Stimulated activated CD8-positive, alpha-beta memory T cell treated with anti-CD3 and anti-CD28 coated beads, Interleukin-7, amount 100 ng/mL, for 4 hours (primary cell): ENCODE data around the gene CX3CR1.
A peak's percentile ranks its signal among the peaks of the same experiment; 100 is the strongest.
"Not testable (repeated sequence)": the region's sequence is repeated elsewhere in the genome, so short reads cannot be mapped to it uniquely, and the experiment has no call there.

Experiments
- DNase-seq, 2 donors: peaks; one replicate each; pipeline ENCODE4 v3.0.0-alpha.2; 2020; ENCODE audit warnings: low read depth in 2 of 2

The CX3CR1 gene

DNA sequence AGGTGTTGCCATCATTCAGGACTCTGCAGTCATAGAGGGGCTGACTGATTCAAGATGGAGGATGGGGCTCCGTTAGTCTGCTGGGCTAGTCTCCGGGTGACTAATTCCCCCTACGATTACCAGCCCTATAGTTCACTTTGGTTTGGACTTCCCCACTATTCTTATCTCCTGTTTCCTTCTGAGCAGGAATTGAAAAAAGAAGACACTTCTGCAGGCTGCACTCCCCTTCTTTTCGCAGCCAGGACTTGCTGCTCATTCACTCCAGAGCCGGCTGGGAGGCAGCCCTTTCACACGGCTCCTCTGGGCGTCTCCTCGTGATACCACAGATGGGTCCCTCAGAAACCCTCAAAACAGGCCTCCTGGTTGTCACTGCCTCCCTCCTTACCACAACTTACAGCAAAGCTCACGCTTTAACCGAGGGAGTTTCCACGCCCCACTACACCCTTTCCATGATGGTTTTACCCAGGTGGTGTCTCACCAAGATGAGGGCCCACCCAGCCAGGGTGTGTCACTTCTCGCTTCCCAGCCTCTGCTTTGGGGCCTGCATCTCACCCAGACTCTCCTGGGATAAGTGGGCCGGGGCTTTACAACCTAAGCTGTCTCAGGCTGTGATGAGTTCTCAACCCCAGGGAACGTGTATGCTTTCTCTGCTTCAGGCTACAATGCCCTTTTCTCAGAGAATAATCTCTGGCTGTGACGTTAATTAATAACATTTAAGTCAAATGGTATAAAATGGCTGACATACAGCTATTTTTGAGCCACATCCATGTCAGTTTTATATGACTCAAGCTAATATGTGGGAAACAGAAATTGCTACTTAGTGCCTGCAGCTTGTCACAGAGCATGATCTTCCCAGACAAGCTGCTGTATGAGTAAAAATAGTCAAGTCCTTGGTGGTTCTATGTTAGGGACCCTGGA, 11.9 kb downstream of the CX3CR1 start:
- peak; percentile 75 to 82 for DNase-seq

DNA sequence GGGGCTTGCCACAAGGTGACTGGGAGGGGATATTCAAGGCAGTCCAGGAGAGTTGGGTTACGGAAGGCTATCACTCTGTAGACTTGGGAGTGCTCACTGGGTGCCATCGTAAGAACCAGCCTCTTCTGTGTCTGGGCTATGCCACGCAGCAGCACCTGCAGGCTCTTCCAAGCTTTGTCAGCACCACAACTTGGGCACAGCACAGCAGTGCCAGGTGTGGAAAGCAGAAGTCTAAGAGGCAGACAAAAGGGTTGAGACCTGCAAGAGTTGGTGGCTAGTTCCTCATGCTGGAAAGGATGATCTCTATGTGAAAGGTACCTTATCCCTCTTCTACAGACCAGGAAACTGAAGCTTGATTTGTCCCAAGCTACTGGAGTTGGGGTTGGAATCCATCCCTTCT, 15.8 kb downstream of the CX3CR1 start:
- no peak for DNase-seq

DNA sequence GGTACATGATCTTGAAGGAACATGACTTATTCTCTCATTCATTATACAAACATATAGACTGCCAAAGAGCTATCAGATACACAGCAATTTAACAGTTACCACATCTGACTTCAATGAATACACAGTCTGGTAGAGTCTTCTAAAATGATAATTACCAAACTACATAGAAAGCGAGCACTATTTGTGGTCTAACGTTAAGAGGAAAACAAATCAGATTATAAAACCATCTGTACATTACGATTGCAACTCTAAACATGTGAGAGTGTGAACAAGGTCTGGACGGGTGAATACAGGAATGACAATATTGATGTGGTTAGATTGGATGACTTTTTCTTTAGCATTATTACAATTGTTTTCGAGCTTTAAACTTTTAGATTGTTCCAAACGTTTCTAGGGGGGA, 16.3 kb downstream of the CX3CR1 start:
- DNase-seq: no peak

DNA sequence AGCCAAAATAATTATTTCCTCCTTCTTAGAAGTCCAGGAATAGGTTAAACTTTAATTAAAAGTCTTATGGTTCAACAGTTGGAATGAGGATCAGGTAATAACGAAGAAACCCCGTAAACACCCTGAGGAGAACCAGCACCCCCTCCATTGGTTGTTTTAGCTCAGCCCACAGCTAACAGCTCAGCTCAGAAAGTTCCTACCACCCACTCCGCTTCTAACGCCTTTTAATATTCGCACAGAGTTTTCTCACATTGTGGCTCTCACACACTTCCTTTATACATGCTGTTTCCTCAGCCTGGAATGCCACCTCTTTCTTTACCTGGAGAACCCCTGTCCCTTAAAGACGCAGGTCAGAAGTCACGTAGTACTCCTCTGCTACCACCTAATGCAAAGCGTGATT, 17.0 kb downstream of the CX3CR1 start:
- no peak for DNase-seq

DNA sequence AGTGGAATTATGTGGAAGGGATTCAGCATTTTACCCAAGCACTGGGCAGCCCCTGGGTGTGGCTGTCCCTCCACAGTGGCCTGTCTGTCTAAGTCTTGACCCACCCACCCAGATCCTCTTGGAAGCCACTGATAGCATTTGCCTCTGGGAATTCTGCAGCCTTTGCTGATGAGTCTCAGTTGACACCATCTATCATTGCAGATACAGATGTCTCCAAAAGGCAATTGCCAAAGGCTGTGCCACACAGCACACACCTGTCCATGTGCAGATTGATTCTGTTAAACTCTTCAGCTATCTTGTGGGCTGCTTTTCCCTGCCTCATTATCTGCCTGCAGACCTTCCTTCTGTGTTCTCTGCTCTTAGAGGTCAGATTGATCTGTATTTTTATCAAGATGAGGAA, 18.1 kb downstream of the CX3CR1 start:
- no peak for DNase-seq

DNA sequence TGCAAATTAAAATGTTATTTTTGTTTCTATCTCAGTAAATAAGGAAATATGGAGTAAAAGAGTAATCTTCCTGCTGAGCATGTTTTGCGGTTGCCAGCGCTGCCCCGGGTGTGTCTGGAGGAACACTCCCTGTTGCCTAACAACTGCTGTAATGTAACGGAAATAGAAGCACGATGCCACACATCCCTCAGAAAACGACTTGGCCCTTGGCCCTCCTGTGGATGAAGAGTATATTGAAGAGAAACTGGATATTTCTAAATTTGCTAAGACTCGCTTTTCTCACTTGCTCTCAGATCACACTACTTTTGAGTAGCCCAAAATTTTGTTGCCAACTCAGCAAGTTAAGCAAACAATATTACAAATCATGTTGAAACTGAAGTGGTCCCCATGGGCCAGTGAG, 18.9 kb downstream of the CX3CR1 start:
- DNase-seq: peak; percentile 14 to 42

DNA sequence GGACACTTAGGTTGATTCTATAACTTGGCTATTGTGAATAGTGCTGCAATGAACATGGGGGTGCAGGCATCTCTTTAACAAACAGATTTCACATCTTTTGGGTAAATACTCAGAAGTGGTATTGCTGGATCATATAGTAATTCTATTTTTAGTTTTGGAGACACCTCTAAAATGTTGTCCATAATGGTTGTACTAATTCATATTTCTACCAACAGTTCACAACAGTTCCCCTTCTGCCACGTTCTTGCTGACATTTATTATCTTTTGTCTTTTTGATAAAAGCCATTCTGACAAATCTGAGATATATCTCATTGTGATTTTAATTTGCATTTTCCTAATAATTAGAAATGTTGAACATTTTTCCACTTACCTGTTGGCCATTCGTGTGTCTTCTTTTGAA, 19.5 kb downstream of the CX3CR1 start:
- DNase-seq: no peak

DNA sequence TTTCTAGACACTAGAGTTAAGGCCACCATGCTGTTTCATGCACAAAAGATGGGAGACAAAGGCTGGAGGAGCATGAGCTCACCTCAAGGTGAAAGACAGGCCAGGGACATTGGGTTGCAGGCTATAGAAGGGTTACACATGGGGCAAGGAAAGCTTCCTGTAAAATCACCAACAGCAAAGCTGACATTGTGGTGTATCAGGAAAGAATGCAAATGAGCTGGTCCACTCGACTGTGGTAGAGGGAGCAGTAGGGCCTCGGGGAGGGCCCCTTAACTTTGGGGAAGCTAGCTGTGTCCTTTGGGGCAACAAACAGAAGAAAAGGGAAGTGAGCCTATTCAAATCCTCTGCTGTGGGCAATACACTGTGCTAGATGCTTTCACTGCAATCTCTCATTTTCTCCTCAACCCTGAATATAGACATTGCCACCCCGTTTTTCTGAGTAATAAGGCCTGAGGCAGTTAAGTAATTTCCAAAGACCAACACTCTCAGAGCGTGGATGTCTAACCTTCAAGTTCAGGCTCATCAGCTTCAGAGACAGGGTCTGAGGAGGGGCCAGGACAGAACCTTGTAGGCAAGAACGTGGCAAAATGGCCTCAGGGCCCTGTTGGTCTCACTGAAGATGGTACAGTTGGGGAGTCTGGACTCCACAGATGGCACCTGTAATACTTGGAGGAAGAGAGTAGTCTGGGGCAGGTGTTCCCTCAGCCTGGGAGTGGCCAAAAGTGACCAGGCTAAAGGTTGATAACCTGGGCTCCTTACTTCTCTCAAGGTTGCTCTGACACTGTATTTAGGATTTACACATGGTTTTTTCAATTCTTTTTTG, 24.1 kb downstream of the CX3CR1 start:
- DNase-seq: no peak

DNA sequence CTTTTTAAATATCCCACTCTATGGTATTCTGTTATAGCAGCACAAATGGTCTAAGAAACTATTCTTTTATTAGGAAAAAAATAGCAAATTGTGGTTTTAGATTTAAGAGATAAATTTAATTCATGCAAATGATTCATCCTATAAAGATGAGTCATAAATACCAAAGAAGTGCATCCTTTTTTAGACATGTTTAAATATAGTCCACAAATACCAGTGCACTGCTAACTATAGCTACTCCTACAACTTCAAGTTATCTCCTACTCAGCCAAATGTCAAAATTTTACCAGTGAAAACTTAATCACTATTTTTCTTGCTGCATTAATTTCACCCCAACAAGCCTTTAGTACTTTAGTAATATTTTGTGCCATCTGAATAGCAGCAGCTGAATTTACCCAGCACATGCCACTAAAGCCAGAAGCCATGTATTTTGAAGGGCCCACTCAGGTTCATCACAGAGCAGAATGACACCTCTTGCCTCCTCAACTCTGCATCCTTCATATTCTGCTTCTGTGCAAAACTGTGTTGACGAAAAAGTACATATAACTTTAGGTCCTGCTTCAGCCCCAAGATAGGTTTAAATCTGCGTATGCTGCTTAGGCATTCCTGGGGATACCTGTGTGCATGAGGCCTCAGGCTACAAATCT, 24.9 kb downstream of the CX3CR1 start:
- DNase-seq: no peak

DNA sequence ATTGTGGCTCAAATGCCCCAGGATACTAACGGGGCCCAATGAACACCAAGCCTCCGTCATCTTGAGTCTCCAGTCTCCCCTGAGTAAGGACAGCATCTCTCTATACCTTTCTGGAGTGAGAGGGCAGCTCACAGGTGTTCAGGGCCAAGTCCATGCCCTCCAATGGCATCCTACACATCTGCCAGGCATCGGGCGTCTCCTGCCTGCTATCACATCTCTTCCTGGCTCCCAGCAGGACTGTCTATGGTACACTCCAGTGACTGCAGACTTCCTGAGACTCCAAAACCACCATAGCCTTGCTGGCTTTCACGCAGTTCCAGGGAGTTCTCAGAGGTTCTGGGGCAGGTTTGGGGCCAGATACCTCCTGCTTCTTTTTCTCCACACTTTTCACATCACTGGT, 28.3 kb downstream of the CX3CR1 start:
- no peak for DNase-seq

DNA sequence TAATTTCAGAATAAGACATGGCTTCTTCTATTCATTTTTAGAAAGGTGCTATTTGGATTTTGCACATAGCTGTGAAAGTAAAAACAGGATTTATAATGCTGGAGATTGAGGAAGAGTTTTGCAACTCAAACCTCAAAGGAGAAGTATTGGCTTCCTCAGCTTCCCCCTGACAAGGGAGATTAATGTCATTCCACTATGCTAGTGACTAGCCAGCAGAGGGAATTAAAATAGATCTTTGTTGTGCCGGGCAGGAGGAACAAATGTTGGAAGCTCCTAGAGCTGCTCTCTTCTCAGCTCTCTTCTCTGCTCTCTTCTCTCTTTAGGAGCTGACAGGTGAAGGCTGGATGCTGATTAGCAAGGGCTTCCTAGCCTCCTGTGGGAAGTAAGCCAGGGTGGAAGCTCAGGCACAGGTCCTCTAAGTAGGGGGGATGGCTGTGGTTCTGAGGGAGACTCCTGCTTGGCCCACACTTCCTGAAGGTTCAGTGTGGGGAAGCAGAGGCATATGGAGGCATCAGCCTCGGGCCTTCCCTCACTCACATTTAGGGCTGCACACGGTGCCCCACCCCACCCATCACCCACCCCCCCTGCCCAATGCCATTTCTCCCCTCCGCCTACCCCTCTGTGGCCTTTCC, 29.6 kb downstream of the CX3CR1 start:
- DNase-seq: no peak

DNA sequence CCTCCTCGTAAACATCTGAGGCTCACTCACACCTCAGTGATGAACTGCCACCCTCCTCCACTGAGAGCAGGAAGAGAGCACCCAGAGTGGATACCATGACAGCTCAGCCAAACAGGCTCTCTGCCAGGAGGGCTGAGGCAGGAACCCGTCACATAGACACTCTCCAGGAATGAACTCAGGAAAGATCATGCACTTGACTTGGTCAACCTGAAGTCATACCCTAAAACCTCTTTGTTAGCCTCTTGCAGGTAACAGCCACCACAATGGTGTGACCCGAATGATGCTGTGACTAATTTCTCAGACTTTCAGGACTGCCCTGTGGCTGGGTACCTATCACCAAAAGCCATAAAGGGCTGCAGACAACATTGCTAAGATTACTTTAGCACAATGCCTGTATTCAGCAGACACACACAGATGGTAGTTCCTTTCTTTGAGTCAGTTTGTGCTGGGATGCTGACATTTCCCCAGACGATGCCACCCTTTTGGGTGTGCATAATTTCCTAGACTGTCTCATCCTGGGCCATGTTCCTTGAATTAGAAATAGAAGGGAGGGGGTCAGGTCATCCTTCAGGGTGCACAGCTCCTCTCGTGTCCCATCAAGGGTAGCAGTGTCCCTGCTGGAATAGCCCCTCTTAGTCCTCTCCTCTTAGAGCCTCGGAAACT, 30.3 kb downstream of the CX3CR1 start:
- DNase-seq: no peak

DNA sequence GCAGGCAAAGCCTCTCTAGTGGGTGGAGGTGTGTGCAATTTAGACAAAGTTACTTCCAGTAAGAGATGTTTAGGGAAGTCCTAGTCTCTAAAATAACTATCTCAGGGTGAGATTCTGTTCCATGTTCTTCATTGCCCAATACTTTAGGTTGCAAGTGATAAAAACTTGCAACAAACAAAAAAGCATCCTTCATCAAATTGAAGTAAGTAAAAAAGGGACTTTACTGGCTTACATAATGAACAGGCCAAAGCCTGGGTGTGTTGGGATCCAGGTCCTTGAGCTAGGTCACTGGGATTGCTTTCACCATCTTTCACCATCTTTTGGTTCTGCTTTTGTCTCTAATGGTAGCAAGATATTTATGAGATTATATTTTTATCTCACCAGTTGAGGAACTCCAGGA, 38.3 kb downstream of the CX3CR1 start:
- DNase-seq: no peak

DNA sequence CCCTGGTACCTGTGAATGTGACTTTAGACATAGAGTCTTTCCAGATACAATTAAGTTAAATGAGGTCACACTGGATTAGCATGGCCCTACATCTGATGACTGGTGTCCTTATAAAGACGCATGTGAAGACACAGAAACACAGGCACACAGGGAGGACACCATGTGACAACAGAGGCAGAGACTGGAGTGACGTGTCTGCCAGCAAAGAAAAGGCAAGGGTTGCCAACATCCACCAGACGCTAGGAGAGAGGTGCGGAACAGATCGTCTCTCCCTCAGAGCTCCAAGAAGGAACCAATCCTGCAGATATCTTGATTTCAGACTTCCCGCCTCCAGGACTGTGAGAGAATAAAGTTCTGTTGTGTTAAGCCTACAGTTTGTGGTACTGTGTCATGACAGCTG, 42.8 kb downstream of the CX3CR1 start:
- DNase-seq: no peak

DNA sequence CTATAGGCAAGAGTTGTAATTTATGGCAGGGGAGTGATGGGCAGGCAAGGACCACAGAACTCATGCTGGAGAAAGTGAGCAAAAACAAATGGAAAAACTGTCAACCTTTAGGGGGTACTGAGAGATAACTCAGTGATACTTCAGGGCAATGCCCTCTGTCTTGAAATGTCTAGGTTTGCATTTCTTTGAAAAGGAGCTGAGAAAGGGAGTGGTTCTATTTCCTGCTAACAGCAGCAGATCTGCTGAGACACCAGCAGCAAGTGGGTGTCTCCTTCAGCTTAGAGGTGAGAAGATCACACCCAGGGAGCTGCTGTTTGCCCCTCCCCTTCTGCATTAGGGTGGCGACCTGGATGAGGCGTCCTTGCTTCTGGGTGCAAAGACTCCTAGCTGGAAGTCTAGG, 45.2 kb downstream of the CX3CR1 start:
- peak; percentile 13 to 40 for DNase-seq

DNA sequence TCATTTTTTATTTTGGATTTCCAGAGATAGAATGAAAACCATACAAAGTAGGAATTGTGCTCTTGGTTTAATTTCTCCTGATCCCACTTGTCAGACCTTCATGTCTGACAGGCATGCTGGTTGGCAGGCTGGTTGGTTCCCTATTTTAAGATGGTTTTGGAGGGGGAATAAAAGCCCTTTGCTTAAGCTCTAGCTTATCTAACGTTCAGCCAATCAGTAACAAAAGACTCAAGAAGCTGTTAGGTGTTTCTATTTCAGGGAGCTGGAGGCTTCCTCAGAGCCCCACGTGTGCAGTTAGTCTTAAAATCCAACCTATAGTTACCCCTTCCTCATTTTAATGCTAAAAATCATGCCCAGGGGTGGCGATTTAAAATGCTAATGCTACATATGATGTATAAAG, 47.0 kb downstream of the CX3CR1 start:
- DNase-seq: no peak

DNA sequence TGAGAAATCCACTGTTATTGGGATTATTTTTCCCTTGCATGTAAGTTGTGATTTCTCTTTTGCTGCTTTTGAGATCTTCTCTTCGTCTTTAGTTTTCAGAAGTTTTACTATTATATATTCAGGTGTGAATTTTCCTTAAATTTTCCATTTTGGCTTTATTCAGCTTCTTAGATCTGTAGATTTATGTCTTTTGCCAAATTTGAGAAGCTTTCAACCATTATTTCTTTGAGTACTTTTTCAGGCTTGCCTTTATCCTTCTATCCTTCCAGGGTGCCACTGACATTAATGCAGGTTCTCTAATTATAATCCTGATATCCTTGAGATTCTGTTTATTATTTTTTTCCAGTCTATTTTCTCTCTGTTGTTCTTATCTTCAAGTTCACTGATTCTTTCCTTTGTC, 49.4 kb downstream of the CX3CR1 start:
- no peak for DNase-seq

DNA sequence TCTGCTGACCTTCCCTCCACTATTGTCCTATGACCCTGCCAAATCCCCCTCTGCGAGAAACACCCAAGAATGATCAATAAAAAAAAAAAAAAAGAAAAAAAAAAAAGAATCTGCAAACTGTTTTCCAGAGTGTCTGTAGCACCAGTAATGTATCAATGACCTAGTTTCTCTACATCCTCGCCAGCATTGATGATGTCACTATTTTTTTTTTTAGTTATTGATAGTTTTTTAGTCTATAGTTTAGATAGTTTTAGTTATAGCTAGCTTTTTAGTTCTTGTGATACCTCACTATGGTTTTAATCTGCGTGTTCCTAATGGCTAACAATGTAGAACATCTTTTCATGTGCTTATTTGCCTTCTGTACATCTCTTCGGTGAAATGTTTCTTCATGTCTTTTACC, 51.3 kb downstream of the CX3CR1 start:
- DNase-seq: no peak

DNA sequence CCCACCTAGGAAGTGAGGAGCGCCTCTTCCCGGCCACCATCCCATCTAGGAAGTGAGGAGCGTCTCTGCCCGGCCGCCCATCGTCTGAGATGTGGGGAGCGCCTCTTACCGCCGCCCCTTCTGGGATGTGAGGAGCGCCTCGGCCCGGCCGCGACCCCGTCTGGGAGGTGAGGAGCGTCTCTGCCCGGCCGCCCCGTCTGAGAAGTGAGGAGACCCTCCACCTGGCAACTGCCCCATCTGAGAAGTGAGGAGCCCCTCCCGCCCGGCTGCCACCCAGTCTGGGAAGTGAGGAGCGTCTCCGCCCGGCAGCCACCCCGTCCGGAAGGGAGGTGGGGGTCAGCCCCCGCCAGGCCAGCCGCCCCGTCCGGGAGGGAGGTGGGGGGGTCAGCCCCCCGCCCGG, 52.2 kb downstream of the CX3CR1 start:
- DNase-seq: not testable (repeated sequence)

DNA sequence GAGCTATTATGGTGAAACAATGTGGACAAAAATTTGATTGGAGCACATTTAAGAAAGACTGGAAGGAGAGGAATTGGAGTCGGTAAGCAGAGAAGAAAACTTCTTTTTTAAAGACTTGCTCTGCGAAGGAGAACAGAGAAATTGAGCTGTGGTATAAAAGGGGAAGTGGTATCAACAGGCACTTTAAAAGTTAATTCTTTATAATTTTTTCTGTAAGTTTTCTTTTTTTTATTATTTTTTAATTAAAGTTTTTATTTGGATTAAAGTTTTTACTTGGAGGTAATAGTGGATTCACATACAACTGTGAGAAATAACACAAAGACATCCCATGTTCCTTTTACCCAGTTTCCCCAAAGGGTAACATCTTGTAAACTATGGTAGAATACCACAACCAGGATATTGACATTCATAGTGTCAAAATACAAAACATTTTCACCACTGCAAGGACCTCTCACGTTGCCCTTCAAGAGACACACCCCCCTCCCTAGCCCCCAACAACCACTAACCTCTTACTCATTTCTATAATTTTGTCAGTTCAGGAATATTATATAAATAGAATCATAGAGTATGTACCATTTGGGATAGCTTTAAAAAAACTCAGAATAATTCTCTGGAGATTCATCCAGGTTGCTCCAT, 53.6 kb downstream of the CX3CR1 start:
- no peak for DNase-seq

DNA sequence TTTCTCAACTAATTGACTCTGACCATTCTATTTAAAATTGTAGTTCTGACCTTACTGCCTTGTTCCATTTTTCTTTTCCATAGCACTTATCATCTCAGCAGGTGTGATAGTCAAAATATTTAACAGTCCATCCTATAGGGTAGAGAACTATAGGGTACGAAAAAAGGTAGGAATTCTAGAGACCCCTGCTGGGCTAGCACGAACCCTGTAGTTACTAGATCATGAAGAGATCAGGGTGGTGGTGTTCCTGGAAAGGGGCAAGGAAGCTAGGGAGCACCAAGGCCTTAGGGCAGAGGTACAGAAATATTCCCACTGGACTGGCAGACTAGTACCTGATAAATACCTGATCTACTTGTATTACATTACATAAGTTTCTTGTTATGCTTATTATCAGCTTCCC, 55.5 kb downstream of the CX3CR1 start:
- DNase-seq: no peak
